SU-DHL-6 (cell line): ENCODE measurements around the gene CORO7.

Experiments used
- CTCF ChIP-seq: fragments of 200-600 bp; sonication (generic); IDR thresholded peaks from one replicate; pipeline ENCODE4 v1.5.1; 2017; ENCODE audit warnings: antibody characterized with exemption, mild to moderate bottlenecking, low read length, moderate library complexity; ENCODE audit not compliant: insufficient read depth, poor library complexity, severe bottlenecking
- EZH2phosphoT487 ChIP-seq: fragments of 200-600 bp; sonication (generic), shearing (Covaris generic); conservative IDR thresholded peaks from 2 replicates; pipeline ENCODE4 v1.6.1; 2018; ENCODE audit warnings: mild to moderate bottlenecking, antibody characterized with exemption, low read length, moderate library complexity, mixed read lengths

- TF ChIP-seq CTCF (no peak), EZH2phosphoT487 (no peak)
Observed at GRCh38 chr16:4426021-4426684, 9.8 kb upstream of the CORO7 start.
